HTERT RPE-1 (cell line): ENCODE results near the gene KRT1.

Experiments used
- in situ Hi-C: fragments of 300-500 bp; cut with MboI; formaldehyde crosslinking; loops from 4 replicates; pipeline ENCODE4 v1.14.3; 2020; ENCODE audit warnings: low sequenced_read_pairs

KRT1 gene

DNA sequence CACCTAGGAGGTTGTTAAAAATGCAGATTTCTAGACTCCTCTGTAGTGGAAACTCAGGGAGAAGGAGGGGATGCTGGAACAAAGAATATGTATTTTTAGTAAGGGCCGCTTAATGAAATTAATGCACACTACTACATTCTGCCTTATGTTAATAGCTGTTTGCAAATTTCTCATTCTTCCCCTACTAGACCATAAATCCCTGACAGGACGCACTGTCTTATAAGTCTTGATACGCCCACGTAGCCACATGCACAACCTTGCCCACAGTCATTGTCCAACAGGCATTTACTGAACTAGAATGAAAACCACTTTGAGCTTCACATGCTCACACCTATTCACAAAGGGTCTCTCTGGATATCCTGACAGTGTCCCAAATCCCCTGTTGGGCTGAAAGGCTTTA is 38.7 kb downstream of the KRT1 start:
- in situ Hi-C loops: no loop called here

DNA sequence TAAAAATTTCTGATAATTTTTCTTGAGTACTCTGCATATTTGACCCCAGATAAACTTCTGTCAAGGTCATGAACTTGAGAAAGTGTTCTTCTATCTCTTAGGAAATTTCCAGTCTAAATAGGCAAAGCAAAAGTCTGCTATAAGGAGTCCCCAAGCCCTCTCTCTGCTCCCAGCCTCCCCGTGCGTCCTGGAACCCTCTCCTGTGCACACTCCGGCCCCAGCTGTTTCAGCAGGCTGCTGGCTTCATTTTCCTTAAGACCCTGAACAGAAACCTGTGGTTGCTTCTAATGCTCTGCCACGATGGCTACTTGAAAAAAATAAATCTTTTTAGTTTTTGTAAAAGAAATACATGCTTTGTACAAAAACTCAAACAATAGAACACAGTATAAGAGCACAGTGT is 42.9 kb downstream of the KRT1 start:
- in situ Hi-C loops: no loop called here

DNA sequence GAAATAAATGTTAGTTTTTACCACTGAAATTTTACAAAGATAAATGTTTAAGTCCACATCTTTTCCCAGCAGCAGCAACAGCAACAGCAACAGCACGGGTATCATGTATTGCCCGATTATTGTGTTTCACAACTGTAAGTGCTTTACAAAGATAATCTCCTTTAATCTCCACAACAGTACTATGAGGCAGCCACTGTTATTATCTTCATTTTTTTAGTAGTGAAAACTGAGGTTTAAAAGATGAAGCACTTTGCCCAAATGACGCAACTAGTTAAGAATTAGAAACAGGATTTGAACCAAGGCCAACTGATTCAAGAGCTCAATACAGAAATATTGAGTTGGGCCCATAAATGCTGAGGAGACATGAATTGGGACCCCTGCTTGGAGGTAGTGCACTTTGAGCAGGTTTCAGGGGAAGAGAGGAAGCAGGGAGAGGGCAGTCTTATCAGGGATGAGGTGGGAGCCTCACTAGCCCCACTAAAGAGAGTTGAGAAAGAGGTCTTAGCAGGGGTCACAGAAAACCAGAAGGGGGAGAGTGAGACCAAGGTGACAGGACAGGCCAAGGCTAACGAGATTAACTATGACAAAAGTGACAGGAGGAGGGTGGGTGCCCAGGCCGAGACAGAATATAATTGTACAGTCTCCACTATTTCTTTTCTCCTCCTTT is 43.5 kb downstream of the KRT1 start:
- in situ Hi-C loops: no loop called here

DNA sequence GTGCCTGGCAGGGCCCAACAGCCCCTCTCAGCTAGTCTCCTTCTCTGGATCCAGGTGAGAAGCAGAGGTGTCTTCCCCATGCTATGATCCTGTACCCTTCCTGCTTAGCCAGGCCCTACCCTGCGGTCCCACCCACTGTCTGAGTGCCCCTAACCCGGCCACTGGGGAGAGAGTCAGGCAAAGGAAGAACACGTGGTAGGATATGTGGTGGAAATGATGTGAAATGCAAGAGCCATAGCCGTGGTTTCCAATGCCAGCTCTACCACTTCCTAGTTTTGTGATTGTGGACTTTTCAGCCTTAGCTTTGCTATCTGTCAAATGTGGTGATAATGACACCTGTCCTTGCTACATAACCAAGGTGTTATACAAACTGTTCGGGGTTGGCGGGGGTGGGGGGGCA is 44.0 kb downstream of the KRT1 start:
- in situ Hi-C loops: no loop called here

- in situ Hi-C loops: no loop called here
Observed at GRCh38 chr12:52634266-52635056, 45.7 kb downstream of the KRT1 start.

- in situ Hi-C loops: no loop called here
Observed at GRCh38 chr12:52633383-52633782, 46.8 kb downstream of the KRT1 start.

GRCh38 chr12:52632656-52633055 is 47.6 kb downstream of the KRT1 start:
- in situ Hi-C loops: no loop called here

GRCh38 chr12:52631676-52632459 is 48.3 kb downstream of the KRT1 start:
- in situ Hi-C loops: no loop called here

GRCh38 chr12:52631264-52631663 is 48.9 kb downstream of the KRT1 start:
- in situ Hi-C loops: no loop called here

DNA sequence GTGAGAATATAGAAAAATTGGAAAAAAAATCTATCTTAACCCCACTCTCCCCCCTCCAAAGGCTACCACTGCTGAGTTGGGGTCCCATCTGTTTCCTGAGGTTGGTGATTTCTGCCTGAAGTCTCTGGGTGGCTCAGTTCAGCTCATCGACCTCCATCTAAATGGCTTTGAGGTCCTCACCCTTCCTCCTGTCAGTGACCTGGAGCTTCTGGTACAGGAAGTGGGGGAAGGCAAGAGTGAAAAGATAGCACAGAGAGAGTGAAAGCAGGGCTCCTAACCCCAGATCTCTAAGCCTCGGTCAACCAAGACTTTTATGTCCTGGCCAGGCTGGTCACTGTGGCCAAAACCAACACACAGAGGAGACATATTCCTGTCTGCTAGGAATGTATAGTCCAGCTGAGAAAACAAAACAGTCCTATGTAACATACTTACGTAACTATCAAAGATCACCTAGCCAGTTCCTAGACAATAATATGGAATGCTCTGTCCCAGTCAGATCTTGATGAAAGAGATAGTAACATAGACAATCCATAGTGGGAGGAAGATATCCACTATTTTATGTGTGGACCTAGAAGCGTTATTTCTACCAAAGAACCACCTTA is 49.5 kb downstream of the KRT1 start:
- in situ Hi-C loops: no loop called here

GRCh38 chr12:52630008-52630500 is 50.2 kb downstream of the KRT1 start:
- in situ Hi-C loops: no loop called here

GRCh38 chr12:52629281-52630007 is 50.8 kb downstream of the KRT1 start:
- in situ Hi-C loops: no loop called here

- in situ Hi-C loops: no loop called here
Observed at GRCh38 chr12:52628841-52629240, 51.4 kb downstream of the KRT1 start.

- in situ Hi-C loops: no loop called here
Observed at GRCh38 chr12:52628111-52628507, 52.1 kb downstream of the KRT1 start.

DNA sequence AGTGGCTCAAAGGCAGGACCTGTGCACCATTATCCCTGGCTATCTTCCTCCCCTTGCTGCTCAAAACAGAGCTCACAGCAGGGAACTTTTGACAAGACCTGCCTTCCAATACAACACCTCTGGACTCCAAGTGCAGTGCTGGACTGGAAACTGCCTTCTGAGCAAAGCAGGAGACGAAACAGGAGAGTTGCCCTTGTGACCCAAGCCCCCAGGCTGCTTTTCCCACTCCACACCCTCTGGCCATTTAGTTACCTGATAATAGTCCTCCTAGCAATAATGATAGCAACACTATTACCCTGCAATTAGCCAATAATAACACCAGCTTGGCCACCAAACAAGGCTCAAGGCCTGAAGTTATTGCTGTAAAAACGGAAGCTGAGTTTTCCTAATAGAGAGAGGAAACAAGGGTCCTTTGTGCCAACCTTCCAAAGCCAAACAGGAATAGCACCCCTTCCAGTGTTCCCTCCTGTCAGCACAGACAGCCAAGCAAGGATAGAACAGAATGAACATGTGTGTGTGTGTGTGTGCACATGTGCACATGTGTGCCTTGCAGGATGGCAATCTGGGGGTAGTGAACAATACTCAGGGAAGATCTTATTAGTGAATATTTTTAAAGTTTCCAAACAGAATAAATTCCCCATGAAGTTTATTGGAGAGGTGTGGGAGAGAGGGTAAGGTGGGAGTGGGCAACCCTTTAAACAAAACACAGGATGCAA is 52.7 kb downstream of the KRT1 start:
- in situ Hi-C loops: no loop called here
